AG04449 (cell line): ENCODE measurements around the gene NR6A1.

Source experiments
- CTCF ChIA-PET: fragments of 350-600 bp; formaldehyde crosslinking; extraction: SDS; loops from one replicate; lab custom pipeline; 2021; ENCODE audit warnings: antibody characterized with exemption; lab: Yijun Ruan, JAX
- POLR2A ChIA-PET: fragments of 400-600, 350-600 bp; formaldehyde crosslinking; extraction: SDS; loops from one replicate; lab custom pipeline; 2020; ENCODE audit warnings: antibody characterized with exemption, inconsistent platforms; lab: Yijun Ruan, JAX
- DNase-seq: peaks from one replicate; pipeline ENCODE4 v3.0.0-alpha.2; 2010; ENCODE audit warnings: low read depth, low spot score
- H3K4me3 ChIP-seq: 2 replicates; pipeline ENCODE4 v1.5.1; 2011; ENCODE audit warnings: low read depth, mild to moderate bottlenecking, control low read depth, low read length
- TF ChIP-seq, protein P1 (sequence below): IDR thresholded peaks from one replicate; pipeline ENCODE4 v1.5.1; 2011; ENCODE audit warnings: mild to moderate bottlenecking, moderate library complexity, low read length, control low read depth, inconsistent platforms; ENCODE audit not compliant: insufficient read depth; ENCODE audit errors: missing control alignments

NR6A1 gene

DNA sequence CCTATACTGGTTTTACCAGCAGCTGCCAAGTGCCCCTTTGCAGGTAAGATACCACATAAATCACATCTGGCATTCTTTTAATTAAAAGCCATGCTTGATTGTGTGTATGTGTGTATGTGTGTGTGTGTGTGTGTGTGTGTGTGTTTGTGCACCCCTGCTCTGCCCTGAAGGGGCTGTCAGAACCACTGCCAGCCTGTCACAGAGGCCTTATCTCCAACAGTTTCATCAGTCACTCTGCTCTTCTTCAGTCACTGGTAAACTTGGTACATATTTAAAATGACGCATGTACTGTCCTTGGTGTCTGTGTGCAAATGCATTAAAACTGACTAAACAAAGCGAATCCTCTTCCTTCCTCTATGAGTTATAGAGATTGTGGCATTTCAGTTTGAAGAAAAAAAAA is 244.9 kb downstream of the NR6A1 start:
- TF ChIP-seq, protein P1, sequence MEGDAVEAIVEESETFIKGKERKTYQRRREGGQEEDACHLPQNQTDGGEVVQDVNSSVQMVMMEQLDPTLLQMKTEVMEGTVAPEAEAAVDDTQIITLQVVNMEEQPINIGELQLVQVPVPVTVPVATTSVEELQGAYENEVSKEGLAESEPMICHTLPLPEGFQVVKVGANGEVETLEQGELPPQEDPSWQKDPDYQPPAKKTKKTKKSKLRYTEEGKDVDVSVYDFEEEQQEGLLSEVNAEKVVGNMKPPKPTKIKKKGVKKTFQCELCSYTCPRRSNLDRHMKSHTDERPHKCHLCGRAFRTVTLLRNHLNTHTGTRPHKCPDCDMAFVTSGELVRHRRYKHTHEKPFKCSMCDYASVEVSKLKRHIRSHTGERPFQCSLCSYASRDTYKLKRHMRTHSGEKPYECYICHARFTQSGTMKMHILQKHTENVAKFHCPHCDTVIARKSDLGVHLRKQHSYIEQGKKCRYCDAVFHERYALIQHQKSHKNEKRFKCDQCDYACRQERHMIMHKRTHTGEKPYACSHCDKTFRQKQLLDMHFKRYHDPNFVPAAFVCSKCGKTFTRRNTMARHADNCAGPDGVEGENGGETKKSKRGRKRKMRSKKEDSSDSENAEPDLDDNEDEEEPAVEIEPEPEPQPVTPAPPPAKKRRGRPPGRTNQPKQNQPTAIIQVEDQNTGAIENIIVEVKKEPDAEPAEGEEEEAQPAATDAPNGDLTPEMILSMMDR: no peak
- no peak for DNase-seq
- ChIA-PET POLR2A (no interaction called here), CTCF (interaction anchor here (7.2 kb wide), 1 partner anchor 9 kb away, joined by 94 read pairs; no protein-coding TSS in a partner anchor)
- no peak overlapping the region for H3K4me3 ChIP-seq

DNA sequence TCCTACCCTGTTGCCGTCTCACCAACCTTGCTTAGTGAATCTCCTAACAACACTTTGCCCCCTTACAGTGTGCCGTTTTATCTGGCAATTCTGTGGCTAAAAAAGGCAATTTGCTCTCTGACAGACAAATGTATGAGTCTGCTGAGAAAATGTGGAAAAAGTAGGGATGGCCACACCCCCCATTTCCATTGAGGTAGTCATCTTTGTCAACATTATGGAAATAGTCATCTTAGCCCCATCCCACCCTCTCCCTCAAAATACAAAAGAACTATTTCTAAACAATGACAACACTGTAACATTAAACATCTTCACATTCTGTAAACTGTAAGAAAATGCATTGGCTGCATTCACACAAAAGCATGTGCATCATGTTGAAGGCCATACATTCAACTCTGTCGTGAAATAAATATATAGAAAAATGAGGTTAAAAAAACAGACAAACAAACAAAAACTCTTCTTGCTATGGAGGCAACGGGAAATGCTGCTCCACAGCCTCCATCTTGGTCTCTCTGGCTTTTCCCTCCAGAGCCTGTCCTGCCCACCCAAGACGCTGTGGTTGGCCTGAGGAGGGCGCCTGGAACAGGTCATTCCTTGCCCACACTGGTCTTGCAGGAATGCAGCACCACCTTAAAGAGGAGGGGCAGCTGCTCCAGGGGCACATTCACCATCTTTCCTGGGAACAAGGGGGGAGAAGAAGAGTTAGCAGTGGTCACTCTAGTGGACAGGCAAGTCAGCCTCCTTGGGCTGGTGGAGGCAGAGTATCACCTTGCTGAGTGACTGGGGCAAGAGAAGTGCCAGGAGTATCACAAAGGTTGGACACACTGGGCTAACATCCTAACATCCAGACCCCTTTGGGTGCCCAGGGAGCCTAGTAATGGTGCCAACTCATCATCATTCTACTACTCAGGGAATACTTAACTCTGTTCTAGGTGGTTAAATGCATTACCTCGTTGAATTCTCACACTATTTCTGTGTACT is 248.7 kb downstream of the NR6A1 start:
- POLR2A ChIA-PET: no interaction called here
- no peak for DNase-seq
- CTCF ChIA-PET: interaction anchor here (1.2 to 7.2 kb wide), 2 partner anchors 12 to 29 kb away, joined by 4 to 94 read pairs; no protein-coding TSS in a partner anchor
- TF ChIP-seq, protein P1: no peak
- no peak overlapping the region for H3K4me3 ChIP-seq

- TF ChIP-seq, protein P1: no peak
- ChIA-PET CTCF (interaction anchor here (0.7 to 7.2 kb wide), 3 partner anchors 14 to 102 kb away, joined by 3 to 94 read pairs (median 5); no protein-coding TSS in a partner anchor), POLR2A (no interaction called here)
- no peak for DNase-seq
- no peak overlapping the region for H3K4me3 ChIP-seq
Observed at GRCh38 chr9:124521142-124521541, 250.0 kb downstream of the NR6A1 start.

GRCh38 chr9:124520206-124520596 is 250.9 kb downstream of the NR6A1 start:
- no peak overlapping the region for H3K4me3 ChIP-seq
- DNase-seq: no peak
- ChIA-PET CTCF (interaction anchor here (0.7 to 1.2 kb wide), 2 partner anchors 17 to 101 kb away, joined by 3 to 5 read pairs; no protein-coding TSS in a partner anchor), POLR2A (no interaction called here)
- TF ChIP-seq, protein P1: no peak

- no peak overlapping the region for H3K4me3 ChIP-seq
- DNase-seq: no peak
- CTCF ChIA-PET: interaction anchor here (0.6 to 1.3 kb wide), 2 partner anchors 19 to 107 kb away, joined by 3 to 4 read pairs; no protein-coding TSS in a partner anchor
- POLR2A ChIA-PET: interaction anchor here (0.5 kb wide), 1 partner anchor 28 kb away, joined by 3 read pairs; no protein-coding TSS in a partner anchor
- TF ChIP-seq, protein P1: no peak
Observed at GRCh38 chr9:124518116-124518515, 253.0 kb downstream of the NR6A1 start.

DNA sequence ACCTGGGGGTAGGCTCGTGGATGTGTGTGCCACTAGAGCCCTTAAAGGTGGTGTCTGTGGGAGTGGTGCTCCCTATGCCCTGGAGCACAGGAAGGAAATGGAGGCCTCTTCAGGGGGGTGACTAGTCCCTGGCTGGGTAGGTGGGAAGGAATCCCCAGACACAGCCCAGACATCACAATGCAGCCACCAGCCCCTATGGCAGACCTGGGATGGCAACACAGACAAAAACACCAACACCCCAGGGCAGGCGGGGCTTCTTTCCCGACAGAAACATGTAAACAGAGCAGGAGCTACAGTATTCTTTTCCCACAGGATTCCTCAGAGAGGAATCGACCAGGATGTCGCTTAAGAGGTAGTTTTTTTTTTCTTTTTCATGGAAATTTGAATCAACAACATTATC is 253.5 kb downstream of the NR6A1 start:
- TF ChIP-seq, protein P1: no peak
- ChIA-PET POLR2A (no interaction called here), CTCF (interaction anchor here (1.1 to 1.5 kb wide), 3 partner anchors 19 to 99 kb away, joined by 4 read pairs; no protein-coding TSS in a partner anchor)
- DNase-seq: no peak
- no peak overlapping the region for H3K4me3 ChIP-seq
